GM12801 (cell line): ENCODE measurements around the gene PFDN4.

ENCODE experiments used
- CTCF ChIP-seq: IDR thresholded peaks from one replicate; pipeline ENCODE4 v1.5.1; 2011; ENCODE audit warnings: control low read depth; ENCODE audit not compliant: insufficient read length; ENCODE audit errors: extremely low read depth

The PFDN4 gene

GRCh38 chr20:54203281-54203680, 4.6 kb upstream of the PFDN4 start:
- TF ChIP-seq CTCF: no peak

- no peak for TF ChIP-seq CTCF
Observed at GRCh38 chr20:54204063-54204462, 3.8 kb upstream of the PFDN4 start.

- no peak for TF ChIP-seq CTCF
Observed at GRCh38 chr20:54204481-54204880, 3.4 kb upstream of the PFDN4 start.

- TF ChIP-seq CTCF: no peak
Observed at GRCh38 chr20:54205450-54205849, 2.4 kb upstream of the PFDN4 start.

- TF ChIP-seq CTCF: no peak
Observed at GRCh38 chr20:54207053-54207742, 689 bp upstream of the PFDN4 start.

- TF ChIP-seq CTCF: no peak
Observed at GRCh38 chr20:54208548-54209176, 775 bp downstream of the PFDN4 start.

GRCh38 chr20:54209216-54209813, 1.4 kb downstream of the PFDN4 start:
- TF ChIP-seq CTCF: no peak
